ENCODE results near the gene ABCC8.

GRCh38 chr11:17477084-17477333, 364 bp upstream of the ABCC8 start:
- TF ChIP-seq RARB (CRISPR knock-in tag; IDR thresholded peaks at IDR 0.05) (no peak), ZNF8 (CRISPR knock-in tag; IDR thresholded peaks at IDR 0.05) (no peak), ZFP3 (CRISPR knock-in tag; IDR thresholded peaks at IDR 0.05) (no peak), PATZ1 (CRISPR knock-in tag; IDR thresholded peaks at IDR 0.05; ENCODE audit: borderline replicate concordance) (no peak), ZC3H10 (CRISPR knock-in tag; IDR thresholded peaks at IDR 0.05) (no peak), ARNTL (CRISPR knock-in tag; IDR thresholded peaks at IDR 0.05; ENCODE audit: borderline replicate concordance, low read depth) (no peak), OSR1 (CRISPR knock-in tag; IDR thresholded peaks at IDR 0.05) (no peak), CSRNP3 (CRISPR knock-in tag; IDR thresholded peaks at IDR 0.05) (no peak), ZNF70 (CRISPR knock-in tag; IDR thresholded peaks at IDR 0.05) (no peak), PPARA (CRISPR knock-in tag; IDR thresholded peaks at IDR 0.05; ENCODE audit: borderline replicate concordance) (no peak), CREB5 (CRISPR knock-in tag; IDR thresholded peaks at IDR 0.05; ENCODE audit: low read depth) (no peak), ZFP30 (CRISPR knock-in tag; IDR thresholded peaks at IDR 0.05) (no peak), ISL1 (CRISPR knock-in tag; IDR thresholded peaks at IDR 0.05) (no peak)
- TF ChIP-seq, protein P1, sequence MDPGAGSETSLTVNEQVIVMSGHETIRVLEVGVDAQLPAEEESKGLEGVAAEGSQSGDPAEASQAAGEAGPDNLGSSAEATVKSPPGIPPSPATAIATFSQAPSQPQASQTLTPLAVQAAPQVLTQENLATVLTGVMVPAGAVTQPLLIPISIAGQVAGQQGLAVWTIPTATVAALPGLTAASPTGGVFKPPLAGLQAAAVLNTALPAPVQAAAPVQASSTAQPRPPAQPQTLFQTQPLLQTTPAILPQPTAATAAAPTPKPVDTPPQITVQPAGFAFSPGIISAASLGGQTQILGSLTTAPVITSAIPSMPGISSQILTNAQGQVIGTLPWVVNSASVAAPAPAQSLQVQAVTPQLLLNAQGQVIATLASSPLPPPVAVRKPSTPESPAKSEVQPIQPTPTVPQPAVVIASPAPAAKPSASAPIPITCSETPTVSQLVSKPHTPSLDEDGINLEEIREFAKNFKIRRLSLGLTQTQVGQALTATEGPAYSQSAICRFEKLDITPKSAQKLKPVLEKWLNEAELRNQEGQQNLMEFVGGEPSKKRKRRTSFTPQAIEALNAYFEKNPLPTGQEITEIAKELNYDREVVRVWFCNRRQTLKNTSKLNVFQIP (CRISPR knock-in tag; IDR thresholded peaks at IDR 0.05; ENCODE audit: borderline replicate concordance, low read depth) = no peak

All from SK-N-SH treated with all-trans-retinoic acid at 6 μM for 48 hours (cell line).